Jurkat, Clone E6-1 (cell line): ENCODE results near the gene CYP19A1.
A peak's percentile ranks its signal among the peaks of the same experiment; 100 is the strongest.
"Not testable (repeated sequence)": the region's sequence is repeated elsewhere in the genome, so short reads cannot be mapped to it uniquely, and the experiment has no call there.

ENCODE experiments used
- DNase-seq: peaks from one replicate; pipeline ENCODE4 v3.0.0-alpha.2; 2011; ENCODE audit warnings: low read depth, low spot score
- H3K4me3 ChIP-seq: 2 replicates; pipeline ENCODE4 v1.5.1; 2011; ENCODE audit warnings: mild to moderate bottlenecking, low read length, control low read depth, moderate library complexity

The CYP19A1 gene

DNA sequence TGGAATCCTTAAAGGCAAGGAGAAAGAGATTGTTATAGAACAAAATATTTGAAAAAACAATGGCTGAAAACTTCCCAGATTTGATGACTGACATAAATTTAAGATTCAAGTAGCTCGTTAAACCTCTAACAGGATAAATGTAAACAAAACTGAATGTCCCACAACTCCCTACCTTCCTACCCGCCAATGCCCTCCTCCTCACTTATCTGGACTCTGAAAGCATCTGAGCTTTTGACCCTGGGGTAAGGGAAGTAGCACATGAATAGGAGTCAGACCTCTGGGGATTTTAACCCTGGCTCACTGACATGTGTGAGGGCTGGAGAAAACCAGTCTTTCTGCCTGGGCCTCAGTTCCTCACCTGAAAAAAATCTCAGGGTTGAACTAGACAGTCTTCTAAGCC is 26.9 kb downstream of the CYP19A1 start:
- H3K4me3 ChIP-seq: no peak overlapping the region
- no peak for DNase-seq

DNA sequence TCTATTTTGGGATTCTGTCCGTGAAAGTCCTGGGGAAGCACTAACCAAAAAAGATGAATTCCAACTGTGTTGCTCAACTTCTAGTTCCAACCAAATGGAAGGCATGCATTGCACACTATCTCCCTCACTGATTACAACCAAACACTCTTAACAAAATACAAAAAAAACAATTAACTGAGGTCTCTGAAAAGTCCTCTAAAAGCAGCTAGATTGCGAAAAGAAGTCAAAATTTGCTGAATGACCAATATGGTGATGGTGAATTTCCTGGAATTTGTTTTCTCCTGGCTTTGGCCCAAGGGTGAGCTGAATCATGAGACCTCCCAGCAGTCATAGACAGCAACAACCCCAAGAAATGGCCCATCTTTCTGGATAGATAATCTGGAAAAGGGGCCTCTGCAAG is 28.3 kb downstream of the CYP19A1 start:
- no peak overlapping the region for H3K4me3 ChIP-seq
- DNase-seq: no peak

DNA sequence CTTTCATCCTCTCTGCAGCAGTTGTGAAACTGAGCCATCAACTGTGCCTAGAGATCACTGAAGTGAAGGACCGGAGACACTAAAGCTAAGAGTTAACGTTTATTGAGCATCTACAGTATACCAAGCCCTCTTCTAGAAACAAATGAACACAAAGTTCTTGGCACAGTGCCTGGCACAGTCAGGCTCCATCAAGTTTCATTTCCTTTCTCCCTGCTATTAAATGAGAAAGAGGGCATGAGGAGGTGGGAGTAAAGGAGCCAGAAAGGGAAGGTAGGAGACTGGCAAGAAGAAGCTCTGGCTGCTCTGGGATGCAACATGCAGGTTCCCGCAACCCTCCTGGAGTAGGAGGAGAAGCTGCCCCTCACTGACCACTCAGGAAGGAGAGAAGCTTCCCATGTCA is 30.6 kb downstream of the CYP19A1 start:
- no peak overlapping the region for H3K4me3 ChIP-seq
- DNase-seq: no peak

DNA sequence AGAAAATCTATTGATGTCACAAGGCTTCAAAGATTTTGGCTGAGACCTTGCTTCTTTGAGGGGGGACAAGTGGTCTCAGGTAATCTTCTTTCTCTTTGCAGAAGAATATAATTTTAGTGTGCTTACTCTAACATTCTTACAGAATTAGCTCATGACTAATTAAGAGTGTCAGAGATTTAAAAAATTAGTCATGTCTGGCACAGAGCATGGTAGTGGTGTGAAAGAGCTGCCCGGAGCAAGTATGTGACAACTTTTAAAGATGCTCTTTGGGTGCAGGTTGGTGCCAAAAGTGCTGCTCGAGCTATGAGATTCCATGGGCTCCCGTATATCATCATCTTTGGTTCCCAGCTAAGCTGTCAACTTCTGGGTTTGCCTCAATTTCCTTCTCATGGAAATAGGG is 31.1 kb downstream of the CYP19A1 start:
- no peak for DNase-seq
- H3K4me3 ChIP-seq: no peak overlapping the region

DNA sequence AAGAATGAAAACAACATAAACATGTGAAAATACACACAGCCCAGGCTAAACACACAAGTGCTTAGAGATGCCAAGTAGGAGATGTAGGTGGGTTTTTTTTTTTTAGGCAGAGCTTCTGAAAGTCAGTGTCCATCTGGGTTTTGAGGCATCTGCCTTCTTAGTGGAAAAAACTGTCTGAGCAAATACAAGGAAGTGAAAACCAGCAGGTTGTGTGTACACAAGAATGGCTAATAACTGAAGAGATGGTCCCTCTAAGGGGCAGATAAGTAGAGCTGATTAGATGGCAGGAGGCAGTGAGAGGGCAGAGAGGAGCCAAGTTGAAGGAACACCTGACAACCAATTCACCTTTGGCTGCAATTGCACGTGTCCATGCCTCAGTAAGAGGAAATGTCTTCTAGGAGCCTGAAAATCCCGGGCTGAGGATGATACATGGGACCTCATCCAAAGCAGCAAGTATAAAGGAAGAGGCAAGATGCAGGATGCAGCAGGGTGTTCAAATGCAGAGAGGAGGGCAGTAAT is 34.9 kb downstream of the CYP19A1 start:
- no peak for DNase-seq

DNA sequence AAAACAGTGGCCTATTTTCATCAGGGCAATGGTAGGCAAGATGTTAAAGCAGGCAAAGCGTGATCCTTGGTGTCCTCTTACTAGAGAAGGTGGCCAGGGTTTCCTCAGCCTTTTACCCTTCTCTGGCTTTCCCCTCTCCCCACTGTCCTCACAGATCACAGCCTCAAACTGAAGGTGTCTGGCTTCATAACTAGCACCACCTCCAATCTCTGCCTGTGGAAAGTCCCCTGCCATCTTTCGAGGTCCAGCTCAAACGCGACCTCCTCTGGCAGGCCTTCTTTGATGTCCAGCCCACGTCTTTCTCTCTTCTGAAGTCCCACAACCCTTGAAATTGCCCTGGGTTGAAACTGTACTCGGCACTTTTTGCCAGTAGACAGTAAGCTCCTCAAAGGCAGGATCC is 35.9 kb downstream of the CYP19A1 start:
- no peak for DNase-seq
- H3K4me3 ChIP-seq: no peak overlapping the region

More for the DNA sequence above, 34.9 kb downstream of the CYP19A1 start:
- H3K4me3 ChIP-seq: no peak overlapping the region

DNA sequence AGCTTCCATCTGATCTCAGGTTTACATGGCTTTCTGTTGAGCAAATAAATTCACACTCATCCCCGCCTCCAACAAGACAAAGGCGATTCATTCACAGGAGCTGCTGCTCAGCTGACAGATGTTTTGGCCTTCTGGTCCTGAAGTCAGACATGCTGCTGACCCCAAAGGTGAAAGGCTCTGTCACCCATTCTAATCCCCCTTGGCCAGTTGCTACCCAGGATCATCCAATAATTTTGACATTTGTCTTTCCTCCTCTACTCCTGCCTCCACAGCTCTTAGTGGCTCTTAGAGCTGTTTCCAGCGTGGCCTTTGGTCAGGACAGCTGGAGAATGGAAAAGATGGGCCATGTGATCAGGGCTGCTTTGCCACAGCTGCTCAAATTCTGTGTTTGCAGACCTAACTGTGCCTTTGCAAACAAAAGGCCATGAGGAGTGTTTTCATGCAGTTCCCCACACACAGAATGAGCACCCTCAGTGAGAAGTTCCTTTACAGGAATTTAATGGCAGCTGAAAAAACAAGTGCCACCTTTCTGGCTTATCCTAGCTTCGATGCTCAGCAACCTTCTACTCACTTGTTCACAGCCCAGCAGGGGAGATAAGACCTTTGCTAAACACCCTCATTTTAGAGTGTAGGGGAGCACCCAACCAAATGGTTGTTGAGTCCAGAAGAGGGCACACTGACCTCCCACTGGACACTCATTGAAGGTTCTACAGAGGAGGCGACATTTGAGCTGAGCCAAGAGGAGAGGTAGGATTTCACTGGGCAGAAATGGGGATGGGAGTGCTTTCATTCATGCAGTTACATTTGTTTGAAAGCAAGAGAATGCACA is 39.0 kb downstream of the CYP19A1 start:
- H3K4me3 ChIP-seq: no peak overlapping the region
- no peak for DNase-seq

DNA sequence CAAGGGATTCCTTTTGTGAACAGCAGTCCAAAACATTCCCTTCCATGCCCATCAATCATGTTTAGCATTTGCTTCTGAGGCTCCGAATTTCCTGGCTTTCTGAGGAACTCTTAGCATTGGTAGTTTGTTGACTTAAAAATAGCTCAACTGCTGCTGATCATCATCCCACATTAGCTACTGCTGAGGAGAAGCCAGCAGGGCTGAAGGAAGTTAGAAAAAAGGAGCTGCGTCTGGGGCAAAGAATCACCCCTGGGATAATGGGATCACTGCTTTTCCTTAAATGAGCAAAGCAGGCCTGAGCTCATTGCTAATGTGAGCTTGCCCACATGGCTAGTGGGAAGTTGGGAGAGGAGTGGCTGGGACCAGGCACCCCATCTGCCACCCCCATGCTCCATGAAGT is 39.8 kb downstream of the CYP19A1 start:
- H3K4me3 ChIP-seq: no peak overlapping the region
- no peak for DNase-seq

DNA sequence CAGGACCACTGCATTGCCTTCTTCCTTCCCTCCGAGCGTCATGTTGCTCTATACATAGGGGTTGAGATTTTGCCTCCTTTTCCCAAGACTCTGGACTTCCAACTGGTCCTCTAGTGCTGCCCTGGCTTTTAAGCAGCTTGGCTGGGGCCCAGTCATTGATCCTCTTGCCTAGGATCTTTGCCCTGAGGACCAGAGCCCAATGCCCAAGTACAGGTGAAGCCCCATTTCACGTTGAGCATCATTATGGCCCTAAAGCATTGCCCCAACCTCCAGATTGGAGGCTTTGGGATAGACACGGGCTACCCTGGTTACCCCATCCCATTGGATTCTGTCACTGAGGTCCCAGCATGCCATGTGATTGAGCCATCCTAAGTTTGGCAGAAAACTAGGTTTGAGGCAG is 47.7 kb downstream of the CYP19A1 start:
- no peak for DNase-seq
- no peak overlapping the region for H3K4me3 ChIP-seq

DNA sequence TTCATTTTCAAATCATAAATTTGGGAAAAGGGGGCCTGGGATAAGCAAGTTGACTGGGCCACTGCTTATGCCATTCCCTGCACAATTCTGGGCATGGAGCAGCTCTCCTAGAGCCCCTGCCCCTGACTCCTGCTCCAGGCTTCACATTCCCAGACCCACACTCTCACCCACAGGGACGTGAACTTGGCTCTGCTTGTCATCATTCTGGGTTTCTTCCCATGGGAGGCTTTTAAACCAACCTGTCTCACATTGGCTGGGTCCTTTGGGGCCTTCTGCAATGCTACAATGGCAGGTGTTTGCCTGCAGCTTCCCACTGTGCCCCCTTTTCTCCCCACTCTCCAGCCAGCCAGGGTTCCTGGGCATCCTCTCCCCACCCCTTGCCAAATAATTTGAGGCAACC is 49.1 kb downstream of the CYP19A1 start:
- no peak for DNase-seq
- no peak overlapping the region for H3K4me3 ChIP-seq

DNA sequence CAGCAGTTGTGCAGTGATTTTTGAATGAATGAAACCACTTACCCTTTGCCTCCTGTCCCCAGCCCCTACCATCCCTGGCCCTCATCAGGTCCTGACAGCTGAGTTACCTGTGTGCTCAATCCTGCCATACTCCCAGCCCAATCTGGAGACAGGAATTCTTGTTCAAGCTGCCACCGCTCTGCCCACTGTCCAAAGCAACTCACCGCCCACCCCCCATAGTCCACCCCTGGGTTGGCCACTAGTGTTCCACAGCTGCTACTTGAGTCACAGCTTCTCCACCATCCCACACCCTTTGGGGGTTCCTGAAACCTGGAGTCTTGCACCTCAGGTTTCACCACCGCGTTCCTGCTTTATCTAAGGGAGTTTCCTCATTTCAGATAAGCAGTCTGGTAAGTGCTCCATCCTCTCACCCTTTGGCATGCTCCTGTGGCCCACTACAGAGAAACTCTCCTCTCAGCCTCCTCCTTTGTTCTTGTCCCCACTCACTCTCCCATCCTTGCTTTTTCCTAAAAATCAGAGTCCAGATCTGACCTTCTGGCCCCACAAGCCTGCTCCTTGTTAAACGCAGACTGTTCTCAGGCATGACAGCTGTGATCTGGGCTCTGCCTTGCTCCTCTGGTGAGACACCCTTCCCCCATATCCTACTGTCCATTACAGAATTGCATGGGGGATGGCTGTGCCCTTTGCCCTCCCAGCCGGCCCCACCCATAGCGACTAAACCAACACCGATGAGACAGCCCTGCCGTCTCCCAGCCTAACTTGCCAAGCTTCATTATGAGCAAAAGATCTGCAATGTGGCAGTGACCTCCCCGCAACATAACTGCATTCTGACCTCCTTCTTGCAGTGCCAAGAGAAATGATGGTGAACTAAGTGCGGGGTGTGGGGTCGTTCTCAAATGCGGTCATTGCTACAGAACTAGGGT is 50.0 kb downstream of the CYP19A1 start:
- no peak overlapping the region for H3K4me3 ChIP-seq
- no peak for DNase-seq

DNA sequence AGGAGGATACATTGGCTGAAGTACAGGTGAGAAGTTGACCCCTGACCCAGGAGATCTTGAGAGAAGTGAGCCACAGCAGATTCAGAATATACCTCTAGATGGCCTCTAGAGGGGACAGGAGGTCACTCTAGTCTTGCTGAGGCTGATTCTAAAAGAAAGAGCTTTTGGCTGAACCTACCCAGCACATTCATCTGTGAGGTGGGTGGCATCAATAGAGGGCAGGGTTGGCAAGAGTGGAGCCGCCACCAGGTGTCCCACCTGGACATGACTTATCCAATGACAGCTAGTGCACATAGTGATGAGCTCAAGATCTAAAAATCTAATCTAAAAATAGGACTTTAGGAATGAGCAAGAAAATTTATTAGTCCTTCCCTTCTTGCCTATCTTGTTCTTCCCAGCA is 51.6 kb downstream of the CYP19A1 start:
- DNase-seq: no peak

DNA sequence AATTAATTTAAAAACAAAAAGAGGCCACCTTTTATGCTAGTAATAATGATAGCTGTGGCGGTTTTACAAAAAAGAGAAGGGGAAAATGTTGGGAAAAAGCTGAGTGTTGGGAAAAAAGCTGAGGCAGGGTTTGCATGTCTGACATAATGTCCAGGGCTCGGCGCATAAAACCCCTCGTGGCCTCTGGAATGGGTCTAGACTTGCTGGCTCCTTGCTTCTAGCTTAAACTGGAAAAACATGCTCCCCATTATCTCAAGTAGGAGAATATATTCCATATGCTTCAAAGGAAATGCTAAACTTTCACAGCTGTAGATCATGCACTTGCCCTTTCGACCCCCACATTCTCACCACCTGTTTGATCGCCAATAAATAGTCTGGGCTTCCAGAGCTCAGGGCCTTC is 53.0 kb downstream of the CYP19A1 start:
- DNase-seq: no peak

More for the DNA sequence above, 51.6 kb downstream of the CYP19A1 start:
- H3K4me3 ChIP-seq: no peak overlapping the region

DNA sequence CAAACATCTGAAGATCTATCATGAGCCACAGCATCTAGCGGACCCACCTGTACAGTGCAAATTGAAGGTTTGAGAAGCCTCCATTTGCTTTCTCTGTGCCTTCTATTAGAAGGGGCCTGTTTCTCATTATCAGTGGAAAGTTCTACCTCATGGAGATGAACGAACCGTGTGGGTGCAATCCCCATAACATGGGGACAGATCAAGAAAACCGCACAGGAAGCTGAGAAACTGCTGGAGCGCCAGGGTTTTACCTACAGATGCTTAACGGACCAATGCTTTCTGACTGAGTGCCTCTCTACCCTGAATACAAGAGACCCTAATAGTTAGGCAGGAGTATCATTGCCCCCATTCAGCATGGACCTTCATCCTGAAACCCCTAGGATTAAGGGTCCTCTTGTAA is 53.5 kb downstream of the CYP19A1 start:
- DNase-seq: peak; percentile 60

More for the DNA sequence above, 53.0 kb downstream of the CYP19A1 start:
- H3K4me3 ChIP-seq: no peak overlapping the region

DNA sequence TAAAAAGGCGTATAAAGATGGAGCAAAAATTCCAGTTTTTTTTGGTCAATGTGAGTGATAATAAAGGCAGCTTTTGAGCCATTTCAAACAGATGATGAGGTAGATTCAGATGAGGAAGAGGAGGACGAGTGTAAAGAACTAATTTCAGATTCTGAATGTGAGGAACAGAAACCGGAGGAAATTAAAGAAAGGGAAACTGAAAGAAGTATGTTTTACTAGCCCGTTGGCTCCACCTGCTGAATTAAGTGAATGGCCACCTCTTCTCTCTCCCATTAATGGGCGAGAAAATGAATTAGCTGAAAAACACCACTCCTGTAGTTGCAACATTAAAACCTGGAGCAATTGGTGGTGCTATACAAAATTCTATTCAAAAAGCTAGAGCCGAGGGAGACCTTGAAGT is 55.4 kb downstream of the CYP19A1 start:
- no peak for DNase-seq
- H3K4me3 ChIP-seq: no peak overlapping the region

More for the DNA sequence above, 53.5 kb downstream of the CYP19A1 start:
- H3K4me3 ChIP-seq: no peak overlapping the region

DNA sequence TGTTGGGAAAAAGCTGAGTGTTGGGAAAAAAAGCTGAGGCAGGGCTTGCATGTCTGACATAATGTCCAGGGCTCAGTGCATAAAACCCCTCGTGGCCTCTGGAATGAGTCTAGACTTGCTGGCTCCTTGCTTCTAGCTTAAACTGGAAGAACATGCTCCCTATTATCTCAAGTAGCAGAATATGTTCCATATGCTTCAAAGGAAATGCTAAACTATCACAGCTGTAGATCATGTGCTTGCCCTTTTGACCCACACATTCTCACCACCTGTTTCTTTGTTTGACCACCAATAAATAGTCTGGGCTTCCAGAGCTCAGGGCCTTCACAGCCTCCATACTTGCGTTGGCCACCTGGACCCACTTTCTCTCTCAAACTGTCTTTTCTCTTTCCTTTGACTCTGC is 56.2 kb downstream of the CYP19A1 start:
- not testable (repeated sequence) for DNase-seq, H3K4me3 ChIP-seq

DNA sequence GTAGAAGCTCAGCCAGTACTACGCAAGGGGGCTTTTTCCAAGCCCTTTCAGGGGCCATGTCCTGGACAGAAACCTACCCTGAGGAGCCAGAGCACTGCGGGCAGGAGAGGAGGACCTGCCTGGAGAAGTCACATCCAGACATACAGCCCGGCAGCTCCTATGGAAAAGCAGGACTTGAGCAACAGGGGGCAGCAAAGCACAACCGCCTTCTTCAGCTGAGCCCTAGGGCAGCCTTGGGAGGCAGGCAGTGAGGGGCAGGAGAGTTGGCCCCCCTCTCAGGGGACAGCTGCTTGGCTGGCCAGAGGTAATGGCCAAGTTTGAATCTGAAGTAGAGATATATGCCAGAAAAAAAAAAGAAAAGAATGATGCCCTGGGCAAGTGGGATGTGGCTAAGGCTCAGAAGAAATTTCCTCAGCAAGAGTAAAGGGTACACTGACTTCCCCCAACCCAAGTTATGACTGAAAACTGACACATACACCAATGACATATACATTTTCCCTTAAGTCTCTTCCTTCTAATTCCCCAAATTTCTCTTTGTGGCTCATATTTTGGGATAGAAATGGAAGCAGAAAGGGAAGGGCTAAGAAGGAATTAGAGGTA is 56.9 kb downstream of the CYP19A1 start:
- peak; percentile 25 for DNase-seq
- no peak overlapping the region for H3K4me3 ChIP-seq

DNA sequence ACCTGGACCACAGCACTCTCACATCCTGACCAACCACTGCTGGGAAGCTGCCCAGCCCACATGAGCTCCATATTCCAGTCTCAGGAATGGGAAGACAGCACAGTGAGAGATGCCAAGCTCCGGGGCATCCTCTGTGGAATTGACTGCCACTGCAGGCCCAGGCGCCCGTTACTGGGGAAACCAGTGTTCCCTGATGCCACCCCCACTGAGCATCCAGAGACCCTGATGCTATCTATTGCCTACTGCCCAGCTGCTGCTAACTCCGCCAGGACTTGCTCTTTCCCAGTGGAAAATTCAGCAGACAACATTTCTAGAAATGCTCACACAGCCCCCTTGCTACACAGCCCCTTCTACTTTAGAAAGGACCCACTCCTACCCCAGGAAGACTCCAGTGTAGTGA is 57.6 kb downstream of the CYP19A1 start:
- no peak overlapping the region for H3K4me3 ChIP-seq
- DNase-seq: no peak

DNA sequence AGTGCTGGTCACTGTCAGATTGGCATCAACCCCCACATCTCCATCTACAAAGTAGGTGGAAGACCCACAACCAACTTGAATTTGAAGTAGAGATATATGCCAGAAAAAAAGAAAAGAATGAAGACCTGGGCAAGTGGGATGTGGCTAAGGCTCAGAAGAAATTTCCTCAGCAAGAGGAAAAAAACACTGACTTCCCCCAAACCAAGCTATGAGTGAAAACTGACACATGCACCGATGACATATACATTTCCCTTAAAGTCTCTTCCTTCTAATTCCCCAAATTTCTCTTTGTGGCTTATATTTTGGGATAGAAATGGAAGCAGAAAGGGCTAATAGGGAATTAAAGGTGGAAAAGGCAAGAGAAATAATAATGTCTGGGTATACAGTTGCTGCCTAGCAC is 59.0 kb downstream of the CYP19A1 start:
- no peak for DNase-seq
- no peak overlapping the region for H3K4me3 ChIP-seq

DNA sequence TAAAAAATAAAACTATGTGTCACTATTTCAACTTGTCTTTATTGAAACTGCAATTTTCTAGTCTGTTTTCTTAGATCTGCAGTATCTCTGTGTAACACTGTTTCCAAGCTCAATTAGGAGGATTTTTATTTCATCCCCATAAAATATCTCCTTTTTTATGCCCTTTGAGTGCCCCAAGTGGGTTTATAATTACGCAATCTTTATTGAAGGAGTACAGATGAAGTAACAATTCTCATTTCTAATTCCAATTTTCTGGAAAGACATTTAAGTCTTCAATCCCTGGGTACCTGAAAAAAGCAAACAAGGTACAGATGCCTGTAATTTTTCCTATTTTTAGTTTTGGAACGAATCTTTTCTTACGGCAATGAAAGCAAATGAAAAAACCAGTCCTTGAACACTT is 61.3 kb downstream of the CYP19A1 start:
- no peak overlapping the region for H3K4me3 ChIP-seq
- no peak for DNase-seq
